Glutamatergic neuron (in vitro differentiated cells): Measurements from ENCODE around the gene SMAP2. TPM values are rescaled to one million over a fixed set of nuclear protein-coding genes. Genes with fewer than 3 reads are reported as not detected.
"Not testable (repeated sequence)": the region's sequence is repeated elsewhere in the genome, so short reads cannot be mapped to it uniquely, and the experiment has no call there.

ENCODE experiments used
- DNase-seq: peaks from one replicate; pipeline ENCODE4 v3.0.0; 2022
- H3K27ac Mint-ChIP-seq: one replicate; pipeline ENCODE4 v1.8.0; 2020; ENCODE audit warnings: mild to moderate bottlenecking, mixed read lengths, inconsistent platforms; ENCODE audit not compliant: unreplicated experiment
- H3K27me3 Mint-ChIP-seq: one replicate; pipeline ENCODE4 v1.8.0; 2020; ENCODE audit warnings: mild to moderate bottlenecking, moderate library complexity, mixed read lengths, inconsistent platforms; ENCODE audit not compliant: unreplicated experiment
- H3K36me3 Mint-ChIP-seq: one replicate; pipeline ENCODE4 v1.8.0; 2020; ENCODE audit warnings: mild to moderate bottlenecking, mixed read lengths, inconsistent platforms; ENCODE audit not compliant: unreplicated experiment
- H3K4me1 Mint-ChIP-seq: one replicate; pipeline ENCODE4 v1.8.0; 2020; ENCODE audit warnings: mild to moderate bottlenecking, low read depth, mixed read lengths, inconsistent platforms; ENCODE audit not compliant: unreplicated experiment
- H3K4me3 Mint-ChIP-seq: one replicate; pipeline ENCODE4 v1.8.0; 2020; ENCODE audit warnings: mild to moderate bottlenecking, mixed read lengths, inconsistent platforms; ENCODE audit not compliant: unreplicated experiment
- H3K9me3 Mint-ChIP-seq: one replicate; pipeline ENCODE4 v1.8.0; 2020; ENCODE audit warnings: mild to moderate bottlenecking, moderate library complexity, mixed read lengths, inconsistent platforms; ENCODE audit not compliant: unreplicated experiment
- long read RNA-seq: library from polyadenylated mRNA; unstranded; transcript quantifications from one replicate; pipeline ENCODE4 v2.0.0, GENCODE V29; 2020; ENCODE audit not compliant: unreplicated experiment
- total RNA-seq: library from RNA; stranded (reverse); fragmentation: NEBNext Ultra II Directional; extraction: Animal tissue kit (Norgen Biotek cat#: 25700); gene quantifications from one replicate; pipeline ENCODE4 v1.2.1, GENCODE V29; 2021; ENCODE audit not compliant: unreplicated experiment
- TF ChIP-seq, protein P1 (sequence below): fragments of 200-600 bp; sonication (generic); IDR thresholded peaks from one replicate; pipeline ENCODE4 v1.5.0; 2021; ENCODE audit not compliant: partially characterized antibody, unreplicated experiment

SMAP2 gene
- 25.2 TPM for total RNA-seq
- long read RNA-seq, partial matches to known transcripts = 2 of 3 reads
- long read RNA-seq, other reads (novel, unspliced or antisense) = 1 of 3 reads

- TF ChIP-seq, protein P1, sequence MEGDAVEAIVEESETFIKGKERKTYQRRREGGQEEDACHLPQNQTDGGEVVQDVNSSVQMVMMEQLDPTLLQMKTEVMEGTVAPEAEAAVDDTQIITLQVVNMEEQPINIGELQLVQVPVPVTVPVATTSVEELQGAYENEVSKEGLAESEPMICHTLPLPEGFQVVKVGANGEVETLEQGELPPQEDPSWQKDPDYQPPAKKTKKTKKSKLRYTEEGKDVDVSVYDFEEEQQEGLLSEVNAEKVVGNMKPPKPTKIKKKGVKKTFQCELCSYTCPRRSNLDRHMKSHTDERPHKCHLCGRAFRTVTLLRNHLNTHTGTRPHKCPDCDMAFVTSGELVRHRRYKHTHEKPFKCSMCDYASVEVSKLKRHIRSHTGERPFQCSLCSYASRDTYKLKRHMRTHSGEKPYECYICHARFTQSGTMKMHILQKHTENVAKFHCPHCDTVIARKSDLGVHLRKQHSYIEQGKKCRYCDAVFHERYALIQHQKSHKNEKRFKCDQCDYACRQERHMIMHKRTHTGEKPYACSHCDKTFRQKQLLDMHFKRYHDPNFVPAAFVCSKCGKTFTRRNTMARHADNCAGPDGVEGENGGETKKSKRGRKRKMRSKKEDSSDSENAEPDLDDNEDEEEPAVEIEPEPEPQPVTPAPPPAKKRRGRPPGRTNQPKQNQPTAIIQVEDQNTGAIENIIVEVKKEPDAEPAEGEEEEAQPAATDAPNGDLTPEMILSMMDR = no peak
- DNase-seq = peak; percentile 98
- Mint-ChIP-seq H3K27ac (peak within 1 kb of the TSS; percentile 91), H3K4me1 (peaks cover 9% of the 10 kb centered on the region), H3K36me3 (no peaks in the 10 kb centered on the region), H3K27me3 (peaks cover 8% of the 10 kb centered on the region), H3K9me3 (peaks cover 7% of the 10 kb centered on the region), H3K4me3 (peak within 1 kb of the TSS; percentile 99)
These were observed at the start of gene SMAP2 for GRCh38 chr1:40373323-40374283. Gene SMAP2, plus strand, starts transcription at chr1:40373727. Its CDS starts 394 bp downstream, at chr1:40374121.

- H3K36me3 Mint-ChIP-seq, H3K4me1 Mint-ChIP-seq, H3K9me3 Mint-ChIP-seq, H3K27me3 Mint-ChIP-seq, H3K4me3 Mint-ChIP-seq, H3K27ac Mint-ChIP-seq, DNase-seq: not testable (repeated sequence)
These were observed 42.1 kb upstream of the SMAP2 start for GRCh38 chr1:40331403-40331802.

GRCh38 chr1:40332695-40333094 is 40.8 kb upstream of the SMAP2 start:
- Mint-ChIP-seq H3K4me1 (no peaks in the 10 kb centered on the region), H3K36me3 (peaks cover 4% of the 10 kb centered on the region)

GRCh38 chr1:40337443-40337842 is 36.1 kb upstream of the SMAP2 start:
- Mint-ChIP-seq H3K27ac (no peak overlapping the region), H3K9me3 (peaks cover 1% of the 10 kb centered on the region), H3K4me3 (no peak overlapping the region), H3K4me1 (no peaks in the 10 kb centered on the region), H3K36me3 (no peaks in the 10 kb centered on the region), H3K27me3 (peaks cover 8% of the 10 kb centered on the region)
- no peak for DNase-seq
- TF ChIP-seq, protein P1 = no peak

More at GRCh38 chr1:40332695-40333094, 40.8 kb upstream of the SMAP2 start:
- TF ChIP-seq, protein P1 = no peak
- Mint-ChIP-seq H3K4me3 (no peak overlapping the region), H3K27ac (no peak overlapping the region), H3K27me3 (peaks cover 1% of the 10 kb centered on the region), H3K9me3 (peaks cover 3% of the 10 kb centered on the region)
- no peak for DNase-seq

GRCh38 chr1:40338745-40339419 is 34.6 kb upstream of the SMAP2 start:
- Mint-ChIP-seq H3K36me3 (no peaks in the 10 kb centered on the region), H3K27ac (no peak overlapping the region), H3K4me3 (no peak overlapping the region), H3K27me3 (peaks cover 8% of the 10 kb centered on the region), H3K9me3 (no peaks in the 10 kb centered on the region), H3K4me1 (no peaks in the 10 kb centered on the region)
- TF ChIP-seq, protein P1 = peak; percentile 92
- DNase-seq = peak; percentile 90
